Neural cell (in vitro differentiated cells): ENCODE data around the gene RUFY4. TPM values are rescaled to one million over a fixed set of nuclear protein-coding genes. Genes with fewer than 3 reads are reported as not detected.

ENCODE experiments used
- H2AFZ ChIP-seq: fragments of 200-600, 300-800 bp; sonication (generic), shearing (Covaris generic); 2 replicates; pipeline ENCODE4 v1.6.0; 2014; ENCODE audit warnings: low read depth, mild to moderate bottlenecking, antibody characterized with exemption, low read length, moderate library complexity
- H3F3A ChIP-seq: fragments of 200-600 bp; shearing (Covaris generic); 2 replicates; pipeline ENCODE4 v1.6.1; 2016; ENCODE audit warnings: mild to moderate bottlenecking, moderate library complexity, mixed read lengths, antibody characterized with exemption, low read length; ENCODE audit not compliant: insufficient read depth, poor library complexity, severe bottlenecking
- H3K27ac ChIP-seq: fragments of 200-600, 300-800 bp; sonication (generic), shearing (Covaris generic); 2 replicates; pipeline ENCODE4 v1.5.1; 2014; ENCODE audit warnings: mild to moderate bottlenecking, low read length, moderate library complexity
- H3K27me3 ChIP-seq: fragments of 300-800, 200-600 bp; sonication (generic), shearing (Covaris generic); 2 replicates; pipeline ENCODE4 v1.6.0; 2014; ENCODE audit warnings: mild to moderate bottlenecking, low read depth, low read length, moderate library complexity; ENCODE audit not compliant: insufficient read depth
- H3K36me3 ChIP-seq: fragments of 300-800, 200-600 bp; sonication (generic), shearing (Covaris generic); 2 replicates; pipeline ENCODE4 v1.5.1; 2014; ENCODE audit warnings: mild to moderate bottlenecking, antibody characterized with exemption, low read length, moderate library complexity; ENCODE audit not compliant: insufficient read depth
- H3K4me2 ChIP-seq: fragments of 300-800, 200-600 bp; sonication (generic), shearing (Covaris generic); 2 replicates; pipeline ENCODE4 v1.6.0; 2014; ENCODE audit warnings: mild to moderate bottlenecking, low read length
- H3K4me3 ChIP-seq: fragments of 300-800, 200-600 bp; sonication (generic), shearing (Covaris generic); 2 replicates; pipeline ENCODE4 v1.5.1; 2014; ENCODE audit warnings: mild to moderate bottlenecking, low read length, moderate library complexity
- H3K79me2 ChIP-seq: fragments of 200-600 bp; shearing (Covaris generic); replicated peaks from 2 replicates; pipeline ENCODE4 v1.6.0; 2014; ENCODE audit warnings: mild to moderate bottlenecking, low read length, moderate library complexity; ENCODE audit not compliant: insufficient read depth
- H3K9ac ChIP-seq: fragments of 300-800, 200-600 bp; sonication (generic), shearing (Covaris generic); 2 replicates; pipeline ENCODE4 v1.6.1; 2016; ENCODE audit warnings: mild to moderate bottlenecking, low read length, mixed read lengths
- H3K9me2 ChIP-seq: fragments of 200-600 bp; shearing (Covaris generic); 2 replicates; pipeline ENCODE4 v1.6.1; 2016; ENCODE audit warnings: mild to moderate bottlenecking, low read length, mixed read lengths; ENCODE audit not compliant: insufficient read depth
- H3K9me3 ChIP-seq: fragments of 200-600, 300-800 bp; sonication (generic), shearing (Covaris generic); 2 replicates; pipeline ENCODE4 v1.6.1; 2016; ENCODE audit warnings: mild to moderate bottlenecking, mixed run types, low read length, moderate library complexity, mixed read lengths
- H4K20me1 ChIP-seq: fragments of 200-600 bp; shearing (Covaris generic); 2 replicates; pipeline ENCODE4 v1.6.1; 2016; ENCODE audit warnings: mild to moderate bottlenecking, mixed run types; ENCODE audit not compliant: insufficient read depth
- CTCF ChIP-seq: fragments of 450-650 bp; IDR thresholded peaks from 2 replicates; pipeline ENCODE4 v1.5.1; 2014; ENCODE audit warnings: antibody characterized with exemption, mild to moderate bottlenecking, moderate library complexity; ENCODE audit not compliant: poor library complexity, severe bottlenecking
- EP300 ChIP-seq: fragments of 450-650 bp; conservative IDR thresholded peaks from 2 replicates; pipeline ENCODE4 v1.6.1; 2014; ENCODE audit warnings: antibody characterized with exemption, mild to moderate bottlenecking, moderate library complexity; ENCODE audit not compliant: poor library complexity, severe bottlenecking
- EZH2 ChIP-seq: fragments of 200-600, 300-800 bp; shearing (Covaris generic), sonication (generic); IDR thresholded peaks from 2 replicates; pipeline ENCODE4 v1.6.1; 2014; ENCODE audit warnings: antibody characterized with exemption, low read length, borderline replicate concordance, mild to moderate bottlenecking; ENCODE audit not compliant: insufficient read depth, poor library complexity, severe bottlenecking
- MXI1 ChIP-seq: fragments of 450-650 bp; conservative IDR thresholded peaks from 2 replicates; pipeline ENCODE4 v1.6.1; 2014; ENCODE audit warnings: antibody characterized with exemption, mild to moderate bottlenecking; ENCODE audit not compliant: poor library complexity, severe bottlenecking
- POLR2AphosphoS5 ChIP-seq: IDR thresholded peaks from 2 replicates; pipeline ENCODE4 v1.6.1; 2012
- RAD21 ChIP-seq: fragments of 450-650 bp; conservative IDR thresholded peaks from 2 replicates; pipeline ENCODE4 v1.6.1; 2014; ENCODE audit warnings: antibody characterized with exemption, mild to moderate bottlenecking, moderate library complexity
- REST ChIP-seq: IDR thresholded peaks from 2 replicates; pipeline ENCODE4 v1.6.1; 2012; ENCODE audit warnings: borderline replicate concordance
- SMC3 ChIP-seq: fragments of 450-650 bp; conservative IDR thresholded peaks from 2 replicates; pipeline ENCODE4 v1.6.1; 2014; ENCODE audit warnings: antibody characterized with exemption, mild to moderate bottlenecking, moderate library complexity; ENCODE audit not compliant: poor library complexity
- TAF1 ChIP-seq: IDR thresholded peaks from 2 replicates; pipeline ENCODE4 v1.6.1; 2012; ENCODE audit warnings: low read depth
- polyA plus RNA-seq: library from polyadenylated mRNA; depleted of rRNA; stranded (reverse); fragments of >200 nt; gene quantifications from 2 replicates; pipeline ENCODE4 v1.2.3, GENCODE V29; 2014

The RUFY4 gene
- polyA plus RNA-seq, 1 donor from 2014 or later = not detected

GRCh38 chr2:218079943-218080913, 11.2 kb downstream of the RUFY4 start:
- H3K79me2 ChIP-seq = no peaks in the 10 kb centered on the region
- TF ChIP-seq POLR2AphosphoS5 (no peak), REST (no peak), MXI1 (no peak)
- no peaks in the 10 kb centered on the region for H3K27me3 ChIP-seq
- H3F3A ChIP-seq = no peaks in the 10 kb centered on the region
- no peak overlapping the region for H3K4me3 ChIP-seq
- no peak overlapping the region for H3K4me2 ChIP-seq
- no peaks in the 10 kb centered on the region for H4K20me1 ChIP-seq
- no peak overlapping the region for H3K9ac ChIP-seq
- no peaks in the 10 kb centered on the region for H3K9me3 ChIP-seq
- no peaks in the 10 kb centered on the region for H3K9me2 ChIP-seq
- H3K27ac ChIP-seq = no peak overlapping the region
- H2AFZ ChIP-seq = no peak overlapping the region
- H3K36me3 ChIP-seq = no peaks in the 10 kb centered on the region

GRCh38 chr2:218081063-218081462, 12.0 kb downstream of the RUFY4 start:
- H3K36me3 ChIP-seq = no peaks in the 10 kb centered on the region

GRCh38 chr2:218081695-218082094, 12.6 kb downstream of the RUFY4 start:
- Histone ChIP-seq H3K36me3 (no peaks in the 10 kb centered on the region), H3K4me2 (no peak overlapping the region), H3K9ac (no peak overlapping the region), H3K9me3 (peaks cover 4% of the 10 kb centered on the region), H3K79me2 (no peaks in the 10 kb centered on the region), H2AFZ (no peak overlapping the region), H3K27ac (no peak overlapping the region), H4K20me1 (no peaks in the 10 kb centered on the region), H3K4me3 (no peak overlapping the region), H3K9me2 (no peaks in the 10 kb centered on the region), H3K27me3 (no peaks in the 10 kb centered on the region), H3F3A (no peaks in the 10 kb centered on the region)
- TF ChIP-seq SMC3 = no peak
- no peak for TF ChIP-seq MXI1
- no peak for TF ChIP-seq REST
- TF ChIP-seq CTCF = no peak
- TF ChIP-seq EZH2 = no peak
- no peak for TF ChIP-seq POLR2AphosphoS5
- TF ChIP-seq RAD21 = no peak
- TF ChIP-seq EP300 = no peak
- no peak for TF ChIP-seq TAF1

More at GRCh38 chr2:218081063-218081462, 12.0 kb downstream of the RUFY4 start:
- H3K4me3 ChIP-seq = no peak overlapping the region
- no peak overlapping the region for H2AFZ ChIP-seq
- H3F3A ChIP-seq = no peaks in the 10 kb centered on the region
- H3K27ac ChIP-seq = no peak overlapping the region
- H4K20me1 ChIP-seq = no peaks in the 10 kb centered on the region
- no peaks in the 10 kb centered on the region for H3K9me3 ChIP-seq
- H3K9me2 ChIP-seq = no peaks in the 10 kb centered on the region
- H3K4me2 ChIP-seq = no peak overlapping the region
- no peak overlapping the region for H3K9ac ChIP-seq
- no peak for TF ChIP-seq POLR2AphosphoS5
- no peaks in the 10 kb centered on the region for H3K27me3 ChIP-seq
- no peaks in the 10 kb centered on the region for H3K79me2 ChIP-seq
